ENCODE data around the gene PTPN1.

PTPN1 gene

DNA sequence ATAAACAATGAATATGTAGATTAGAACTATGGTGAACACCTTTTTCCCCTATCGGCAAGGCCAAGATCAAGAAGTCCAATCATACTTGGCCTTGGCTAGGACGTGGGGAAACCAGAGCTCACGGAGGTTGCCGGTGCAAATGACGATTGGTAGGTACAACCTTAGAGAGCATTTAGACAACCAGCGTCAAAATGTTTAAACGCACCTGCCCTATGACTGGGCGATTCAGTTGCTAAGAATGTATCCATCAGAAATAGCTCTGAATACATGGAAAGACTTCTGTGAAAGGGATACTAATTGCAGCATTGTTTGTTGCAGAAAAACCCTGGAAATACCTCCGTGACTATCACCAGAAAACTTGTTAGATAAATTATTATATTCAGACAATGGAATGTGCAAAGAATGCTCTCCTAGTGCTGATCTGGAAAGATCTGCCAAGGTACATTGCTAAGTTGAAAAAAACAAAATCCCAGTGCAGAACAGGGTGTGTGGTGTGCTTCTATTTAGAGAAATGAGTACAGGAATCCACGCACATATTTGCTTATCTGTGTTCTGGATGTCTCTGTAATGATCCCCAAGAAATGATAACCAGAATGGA, 48.0 kb upstream of the PTPN1 start:
- Histone ChIP-seq H3K4me3 (ENCODE audit: low read depth, low read length) (no peak overlapping the region), H3K27ac (ENCODE audit: extremely low read depth, low read depth, low read length) (no peak overlapping the region), H3K36me3 (ENCODE audit: control insufficient read depth in 2 of 2, insufficient read depth in 1 of 2, low read length in 2 of 2) (no peaks in the 10 kb centered on the region), H3K9me3 (ENCODE audit: control insufficient read depth, insufficient read depth, low read depth, low read length) (no peaks in the 10 kb centered on the region), H3K4me1 (ENCODE audit: control insufficient read depth, insufficient read depth, low read length) (no peaks in the 10 kb centered on the region; the same call in 1 of the 2 replicates)
- CTCF ChIA-PET = interaction anchor here (0.6 to 6.4 kb wide), 9 partner anchors 10 to 277 kb away, joined by 3 to 106 read pairs (median 4); partner anchors contain the start of gene CEBPB
- TF ChIP-seq ZNF791 (tag by site-specific recombination; IDR thresholded peaks at IDR 0.05) = no peak
- TF ChIP-seq ZNF660 (tag by site-specific recombination; IDR thresholded peaks at IDR 0.05) = no peak
- TF ChIP-seq ZNF624 (tag by site-specific recombination; IDR thresholded peaks at IDR 0.05) = no peak
- no peak for TF ChIP-seq ZNF629 (tag by site-specific recombination; IDR thresholded peaks at IDR 0.05)
- TF ChIP-seq ZFHX2 (tag by site-specific recombination; conservative IDR thresholded peaks at IDR 0.05) = no peak
- TF ChIP-seq ZBTB17 (tag by site-specific recombination; IDR thresholded peaks at IDR 0.05) = no peak
- no peak for TF ChIP-seq ZNF585B (tag by site-specific recombination; IDR thresholded peaks at IDR 0.05)
- TF ChIP-seq EGR2 (tag by site-specific recombination; IDR thresholded peaks at IDR 0.05; ENCODE audit: low read depth) = no peak
- no peak for TF ChIP-seq ZNF549 (tag by site-specific recombination; IDR thresholded peaks at IDR 0.05)
- TF ChIP-seq, protein P1, sequence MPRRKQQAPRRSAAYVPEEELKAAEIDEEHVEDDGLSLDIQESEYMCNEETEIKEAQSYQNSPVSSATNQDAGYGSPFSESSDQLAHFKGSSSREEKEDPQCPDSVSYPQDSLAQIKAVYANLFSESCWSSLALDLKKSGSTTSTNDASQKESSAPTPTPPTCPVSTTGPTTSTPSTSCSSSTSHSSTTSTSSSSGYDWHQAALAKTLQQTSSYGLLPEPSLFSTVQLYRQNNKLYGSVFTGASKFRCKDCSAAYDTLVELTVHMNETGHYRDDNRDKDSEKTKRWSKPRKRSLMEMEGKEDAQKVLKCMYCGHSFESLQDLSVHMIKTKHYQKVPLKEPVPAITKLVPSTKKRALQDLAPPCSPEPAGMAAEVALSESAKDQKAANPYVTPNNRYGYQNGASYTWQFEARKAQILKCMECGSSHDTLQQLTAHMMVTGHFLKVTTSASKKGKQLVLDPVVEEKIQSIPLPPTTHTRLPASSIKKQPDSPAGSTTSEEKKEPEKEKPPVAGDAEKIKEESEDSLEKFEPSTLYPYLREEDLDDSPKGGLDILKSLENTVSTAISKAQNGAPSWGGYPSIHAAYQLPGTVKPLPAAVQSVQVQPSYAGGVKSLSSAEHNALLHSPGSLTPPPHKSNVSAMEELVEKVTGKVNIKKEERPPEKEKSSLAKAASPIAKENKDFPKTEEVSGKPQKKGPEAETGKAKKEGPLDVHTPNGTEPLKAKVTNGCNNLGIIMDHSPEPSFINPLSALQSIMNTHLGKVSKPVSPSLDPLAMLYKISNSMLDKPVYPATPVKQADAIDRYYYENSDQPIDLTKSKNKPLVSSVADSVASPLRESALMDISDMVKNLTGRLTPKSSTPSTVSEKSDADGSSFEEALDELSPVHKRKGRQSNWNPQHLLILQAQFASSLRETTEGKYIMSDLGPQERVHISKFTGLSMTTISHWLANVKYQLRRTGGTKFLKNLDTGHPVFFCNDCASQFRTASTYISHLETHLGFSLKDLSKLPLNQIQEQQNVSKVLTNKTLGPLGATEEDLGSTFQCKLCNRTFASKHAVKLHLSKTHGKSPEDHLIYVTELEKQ (tag by site-specific recombination; IDR thresholded peaks at IDR 0.05; ENCODE audit: borderline replicate concordance) = no peak
- no peak for TF ChIP-seq ZNF416 (tag by site-specific recombination; IDR thresholded peaks at IDR 0.05)
- no peak for TF ChIP-seq ZNF324 (tag by site-specific recombination; IDR thresholded peaks at IDR 0.05)
- no peak for TF ChIP-seq BCL11A (tag by site-specific recombination; IDR thresholded peaks at IDR 0.05; ENCODE audit: low read depth)
- no peak for TF ChIP-seq ZNF704 (tag by site-specific recombination; IDR thresholded peaks at IDR 0.05)
- no peak for TF ChIP-seq SETDB1 (IDR thresholded peaks at IDR 0.05; ENCODE audit: insufficient read length, low read length)
- TF ChIP-seq, protein P2, sequence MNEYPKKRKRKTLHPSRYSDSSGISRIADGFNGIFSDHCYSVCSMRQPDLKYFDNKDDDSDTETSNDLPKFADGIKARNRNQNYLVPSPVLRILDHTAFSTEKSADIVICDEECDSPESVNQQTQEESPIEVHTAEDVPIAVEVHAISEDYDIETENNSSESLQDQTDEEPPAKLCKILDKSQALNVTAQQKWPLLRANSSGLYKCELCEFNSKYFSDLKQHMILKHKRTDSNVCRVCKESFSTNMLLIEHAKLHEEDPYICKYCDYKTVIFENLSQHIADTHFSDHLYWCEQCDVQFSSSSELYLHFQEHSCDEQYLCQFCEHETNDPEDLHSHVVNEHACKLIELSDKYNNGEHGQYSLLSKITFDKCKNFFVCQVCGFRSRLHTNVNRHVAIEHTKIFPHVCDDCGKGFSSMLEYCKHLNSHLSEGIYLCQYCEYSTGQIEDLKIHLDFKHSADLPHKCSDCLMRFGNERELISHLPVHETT (tag by site-specific recombination; IDR thresholded peaks at IDR 0.05) = no peak
- TF ChIP-seq SALL2 (tag by site-specific recombination; IDR thresholded peaks at IDR 0.05; ENCODE audit: borderline replicate concordance) = no peak
- TF ChIP-seq ZNF610 (tag by site-specific recombination; IDR thresholded peaks at IDR 0.05; ENCODE audit: borderline replicate concordance) = no peak
- no peak for TF ChIP-seq ZNF777 (tag by site-specific recombination; IDR thresholded peaks at IDR 0.05; ENCODE audit: borderline replicate concordance)
- TF ChIP-seq, protein P3, sequence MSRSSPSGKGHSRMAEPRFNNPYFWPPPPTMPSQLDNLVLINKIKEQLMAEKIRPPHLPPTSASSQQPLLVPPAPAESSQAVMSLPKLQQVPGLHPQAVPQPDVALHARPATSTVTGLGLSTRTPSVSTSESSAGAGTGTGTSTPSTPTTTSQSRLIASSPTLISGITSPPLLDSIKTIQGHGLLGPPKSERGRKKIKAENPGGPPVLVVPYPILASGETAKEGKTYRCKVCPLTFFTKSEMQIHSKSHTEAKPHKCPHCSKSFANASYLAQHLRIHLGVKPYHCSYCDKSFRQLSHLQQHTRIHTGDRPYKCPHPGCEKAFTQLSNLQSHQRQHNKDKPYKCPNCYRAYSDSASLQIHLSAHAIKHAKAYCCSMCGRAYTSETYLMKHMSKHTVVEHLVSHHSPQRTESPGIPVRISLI (tag by site-specific recombination; IDR thresholded peaks at IDR 0.05) = no peak
- POLR2A ChIA-PET = no interaction called here
